Measurements from ENCODE around the gene TMEM201. TPM values are rescaled to one million over a fixed set of nuclear protein-coding genes. Genes with fewer than 3 reads are reported as not detected.

The TMEM201 gene
- total and polyA plus RNA-seq, 2 of the 13 experiments (the other 11 are each of a cell fraction or from before 2014, with no cell fraction given), result 1.5 to 8.2 TPM

GRCh38 chr1:9651220-9651564 lies 62.5 kb downstream of the TMEM201 start:
- H3K27me3 ChIP-seq (ENCODE audit: control insufficient read depth in 1 of 2, insufficient read depth in 2 of 2, low read length in 2 of 2), result peaks cover 9 to 60% of the 10 kb centered on the region in 2 experiments
- WGBS (ENCODE audit: low lambda C conversion rate), result 48% methylated on average over 10 of the region's 10 CpGs
- DNase-seq (ENCODE audit: low spot score) (no peak), ATAC-seq (no peak), FAIRE-seq (no peak)
- H3K27ac ChIP-seq (ENCODE audit: extremely low read length, insufficient read depth, low read length), result no peak overlapping the region
- H3K79me2 ChIP-seq (ENCODE audit: insufficient read depth, low read length), result no peaks in the 10 kb centered on the region
- CTCF ChIA-PET (ENCODE audit: low intra/inter-chr PET ratio, low total read pairs), result no interaction called here
- intact Hi-C loops (cut with micrococcal nuclease; ENCODE audit: unreplicated experiment) (no loop called here), in situ Hi-C loops (cut with HindIII; ENCODE audit: extremely low pct_ligation_motif_present, low pct_unique_long_range_greater_than_20kb) (no loop called here)
- no peak overlapping the region for H2AFZ ChIP-seq (ENCODE audit: low read length)
- H3K4me3 ChIP-seq (replicated peaks in 1 of 3; ENCODE audit: insufficient read depth in 1 of 3, low read depth in 2 of 3, low read length in 3 of 3), result no peak overlapping the region
- POLR2A ChIA-PET, result no interaction called here
- no peak overlapping the region for H3K9ac ChIP-seq (ENCODE audit: insufficient read depth, low read depth, low read length)
- H3K36me3 ChIP-seq (replicated peaks in 1 of 2; ENCODE audit: control insufficient read depth in 1 of 2, insufficient read depth in 2 of 2, low read length in 2 of 2), result no peaks in the 10 kb centered on the region
- no TSS peak for BruUV-seq (replicated peaks)
- no peak overlapping the region for H3K4me2 ChIP-seq (ENCODE audit: low read depth, low read length)
- no peaks in the 10 kb centered on the region for H3K9me3 ChIP-seq (ENCODE audit: low read length)
- no peaks in the 10 kb centered on the region for H4K20me1 ChIP-seq (ENCODE audit: insufficient read depth, low read length)
- TF ChIP-seq SNAPC2 (CRISPR knock-in tag; IDR thresholded peaks at IDR 0.05) (no peak), ZNF577 (CRISPR knock-in tag; IDR thresholded peaks at IDR 0.05; ENCODE audit: borderline replicate concordance, low read depth) (no peak), REL (CRISPR knock-in tag; conservative IDR thresholded peaks at IDR 0.05) (no peak)
- TF ChIP-seq, protein P1, sequence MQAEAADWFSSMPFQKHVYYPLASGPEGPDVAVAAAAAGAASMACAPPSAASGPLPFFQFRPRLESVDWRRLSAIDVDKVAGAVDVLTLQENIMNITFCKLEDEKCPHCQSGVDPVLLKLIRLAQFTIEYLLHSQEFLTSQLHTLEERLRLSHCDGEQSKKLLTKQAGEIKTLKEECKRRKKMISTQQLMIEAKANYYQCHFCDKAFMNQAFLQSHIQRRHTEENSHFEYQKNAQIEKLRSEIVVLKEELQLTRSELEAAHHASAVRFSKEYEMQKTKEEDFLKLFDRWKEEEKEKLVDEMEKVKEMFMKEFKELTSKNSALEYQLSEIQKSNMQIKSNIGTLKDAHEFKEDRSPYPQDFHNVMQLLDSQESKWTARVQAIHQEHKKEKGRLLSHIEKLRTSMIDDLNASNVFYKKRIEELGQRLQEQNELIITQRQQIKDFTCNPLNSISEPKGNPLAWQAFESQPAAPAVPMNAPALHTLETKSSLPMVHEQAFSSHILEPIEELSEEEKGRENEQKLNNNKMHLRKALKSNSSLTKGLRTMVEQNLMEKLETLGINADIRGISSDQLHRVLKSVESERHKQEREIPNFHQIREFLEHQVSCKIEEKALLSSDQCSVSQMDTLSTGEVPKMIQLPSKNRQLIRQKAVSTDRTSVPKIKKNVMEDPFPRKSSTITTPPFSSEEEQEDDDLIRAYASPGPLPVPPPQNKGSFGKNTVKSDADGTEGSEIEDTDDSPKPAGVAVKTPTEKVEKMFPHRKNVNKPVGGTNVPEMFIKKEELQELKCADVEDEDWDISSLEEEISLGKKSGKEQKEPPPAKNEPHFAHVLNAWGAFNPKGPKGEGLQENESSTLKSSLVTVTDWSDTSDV (CRISPR knock-in tag; IDR thresholded peaks at IDR 0.05), result no peak
- no peaks in the 10 kb centered on the region for H3K4me1 ChIP-seq (ENCODE audit: insufficient read depth, low read length)

GRCh38 chr1:9651565-9652378 lies 63.1 kb downstream of the TMEM201 start, which contains the start of gene PIK3CD:
Gene PIK3CD, plus strand, starts transcription at chr1:9651731. Its CDS starts 58,725 bp downstream, at chr1:9710456.
- POLR2A ChIA-PET, result no interaction called here
- H3K27me3 ChIP-seq (ENCODE audit: control insufficient read depth in 1 of 2, insufficient read depth in 2 of 2, low read length in 2 of 2), result peaks cover 9 to 60% of the 10 kb centered on the region in 2 experiments
- WGBS (ENCODE audit: low lambda C conversion rate), result 8% methylated on average over 23 of the region's 94 CpGs
- peak; percentile 72 for ATAC-seq
- H3K36me3 ChIP-seq (replicated peaks in 1 of 2; ENCODE audit: control insufficient read depth in 1 of 2, insufficient read depth in 2 of 2, low read length in 2 of 2), result no peaks in the 10 kb centered on the region
- no peaks in the 10 kb centered on the region for H3K9me3 ChIP-seq (ENCODE audit: low read length)
- intact Hi-C loops (cut with micrococcal nuclease; ENCODE audit: unreplicated experiment), result no loop called here
- H3K4me3 ChIP-seq (replicated peaks in 1 of 3; ENCODE audit: insufficient read depth in 1 of 3, low read depth in 2 of 3, low read length in 3 of 3), result peak within 1 kb of the TSS in 2 of 3 experiments; percentile 13 to 43; a peak in 1 of 6 replicates
- no TSS peak for BruUV-seq (replicated peaks)
- FAIRE-seq, result no peak
- H3K4me2 ChIP-seq (ENCODE audit: low read depth, low read length), result peak within 1 kb of the TSS; percentile 27; the same call in 1 of the 2 replicates
- H3K27ac ChIP-seq (ENCODE audit: extremely low read length, insufficient read depth, low read length), result no peak within 1 kb of the TSS
- CTCF ChIA-PET (ENCODE audit: low intra/inter-chr PET ratio, low total read pairs), result no interaction called here
- no peak within 1 kb of the TSS for H2AFZ ChIP-seq (ENCODE audit: low read length)
- in situ Hi-C loops (cut with HindIII; ENCODE audit: extremely low pct_ligation_motif_present, low pct_unique_long_range_greater_than_20kb), result no loop called here
- no peaks in the 10 kb centered on the region for H3K4me1 ChIP-seq (ENCODE audit: insufficient read depth, low read length)
- no peak within 1 kb of the TSS for H3K9ac ChIP-seq (ENCODE audit: insufficient read depth, low read depth, low read length)
- DNase-seq (ENCODE audit: low spot score), result no peak
- no peaks in the 10 kb centered on the region for H4K20me1 ChIP-seq (ENCODE audit: insufficient read depth, low read length)
- H3K79me2 ChIP-seq (ENCODE audit: insufficient read depth, low read length), result no peaks in the 10 kb centered on the region
- TF ChIP-seq, protein P2, sequence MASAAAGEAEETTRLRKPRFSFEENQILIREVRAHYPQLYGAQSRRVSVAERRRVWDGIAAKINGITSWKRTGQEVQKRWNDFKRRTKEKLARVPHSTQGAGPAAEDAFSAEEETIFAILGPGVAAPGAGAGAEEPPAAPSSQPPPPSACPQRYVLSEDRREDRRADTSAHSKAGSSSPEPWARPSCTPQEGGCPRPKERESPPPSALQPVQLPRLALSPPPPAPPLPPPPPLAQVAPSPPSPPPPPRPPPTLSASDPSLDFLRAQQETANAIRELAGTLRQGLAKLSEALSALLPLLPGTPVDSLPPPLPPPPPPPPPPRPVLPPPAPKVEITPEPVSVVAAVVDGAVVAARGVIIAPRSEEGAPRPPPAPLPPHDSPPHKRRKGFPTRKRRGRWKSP (CRISPR knock-in tag; IDR thresholded peaks at IDR 0.05), result 0 out of 2 replicates have a peak, but pooled peaks have one; percentile 42
- TF ChIP-seq HDAC6 (IDR thresholded peaks at IDR 0.05; ENCODE audit: low read depth, low read length) (0 out of 2 replicates have a peak, but pooled peaks have one; percentile 46), ZNF800 (CRISPR knock-in tag; IDR thresholded peaks at IDR 0.05) (peak; percentile 99)
